GM12892 (cell line): ENCODE measurements around the gene KRTAP5-4.
"Not testable (repeated sequence)": the region's sequence is repeated elsewhere in the genome, so short reads cannot be mapped to it uniquely, and the experiment has no call there.

Experiments used
- DNase-seq: peaks from one replicate; pipeline ENCODE4 v3.0.0; 2011; ENCODE audit not compliant: insufficient read length
- FAIRE-seq: peaks from 2 replicates; lab custom pipeline; 2011; peaks lifted over from hg19 to GRCh38; lab: Jason Lieb, UNC
- POLR2A ChIP-seq: IDR thresholded peaks from 2 replicates; pipeline ENCODE4 v1.6.1; 2011; ENCODE audit warnings: low read depth, low read length, control low read depth
- POLR2AphosphoS5 ChIP-seq: IDR thresholded peaks from 2 replicates; pipeline ENCODE4 v1.6.1; 2011; ENCODE audit warnings: low read depth, low read length, control low read depth
- TAF1 ChIP-seq: IDR thresholded peaks from 2 replicates; pipeline ENCODE4 v1.6.1; 2011; ENCODE audit warnings: low read depth, mild to moderate bottlenecking, control low read depth, low read length, borderline replicate concordance

KRTAP5-4 gene

DNA sequence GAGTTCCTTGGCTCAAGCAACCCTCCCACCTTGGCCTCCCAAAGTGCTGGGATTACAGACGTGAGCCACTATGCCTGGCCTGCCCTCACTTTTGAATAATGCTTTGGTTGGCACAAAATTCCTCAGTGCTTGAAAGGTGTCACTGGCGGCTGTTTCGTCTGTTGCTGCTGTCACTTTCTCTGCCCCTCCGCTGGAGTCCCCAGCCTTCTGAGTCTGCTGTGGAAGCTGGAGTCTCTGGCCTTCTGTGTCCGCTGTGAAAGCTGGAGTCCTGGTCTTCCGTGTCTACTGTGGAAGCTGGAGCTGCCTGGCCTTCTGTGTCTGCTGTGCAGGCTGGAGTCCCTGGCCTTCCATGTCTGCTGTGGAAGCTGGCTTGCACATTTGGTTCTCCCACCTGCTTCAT, 31.9 kb downstream of the KRTAP5-4 start:
- FAIRE-seq = no peak
- DNase-seq = no peak
- no peak for TF ChIP-seq TAF1
- no peak for TF ChIP-seq POLR2AphosphoS5
- no peak for TF ChIP-seq POLR2A

DNA sequence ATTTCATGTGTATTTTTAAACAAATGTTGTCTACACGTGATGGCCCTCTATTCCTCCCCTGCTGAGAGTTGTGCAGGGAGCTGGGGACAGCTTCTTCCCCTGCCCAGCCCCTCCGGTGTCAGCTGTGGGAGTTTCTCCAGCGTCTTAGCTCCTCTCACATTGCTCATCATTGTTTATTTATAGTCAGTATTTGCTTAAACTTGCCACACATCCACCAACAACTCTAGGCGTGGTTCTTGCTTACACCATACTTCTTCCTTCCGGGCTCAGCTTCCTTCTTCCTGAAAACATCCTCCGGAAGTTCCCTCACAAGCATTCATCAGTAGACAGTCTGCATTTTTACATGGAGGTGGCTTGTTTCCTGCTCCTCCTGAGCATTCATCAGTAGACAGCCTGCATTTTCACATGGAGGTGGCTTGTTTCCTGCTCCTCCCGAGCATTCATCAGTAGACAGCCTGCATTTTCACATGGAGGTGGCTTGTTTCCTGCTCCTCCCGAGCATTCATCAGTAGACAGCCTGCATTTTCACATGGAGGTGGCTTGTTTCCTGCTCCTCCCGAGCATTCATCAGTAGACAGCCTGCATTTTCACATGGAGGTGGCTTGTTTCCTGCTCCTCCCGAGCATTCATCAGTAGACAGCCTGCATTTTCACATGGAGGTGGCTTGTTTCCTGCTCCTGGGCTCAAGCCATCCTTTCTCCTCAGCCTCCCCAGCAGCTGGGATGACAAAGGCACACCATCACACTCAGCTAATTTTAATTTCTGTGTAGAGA, 32.6 kb downstream of the KRTAP5-4 start:
- DNase-seq = not testable (repeated sequence)
- peak; percentile 9 for FAIRE-seq

- FAIRE-seq (no peak), DNase-seq (no peak)
- TF ChIP-seq POLR2AphosphoS5 (no peak), TAF1 (no peak), POLR2A (no peak)
Observed at GRCh38 chr11:1586699-1587098, 35.2 kb downstream of the KRTAP5-4 start.

- FAIRE-seq, DNase-seq: not testable (repeated sequence)
Observed at GRCh38 chr11:1584661-1585370, 37.1 kb downstream of the KRTAP5-4 start, which contains the start of gene KRTAP5-1. TSS of gene KRTAP5-1 (minus strand) at chr11:1585283. CDS start at chr11:1585249, 34 bp downstream.

DNA sequence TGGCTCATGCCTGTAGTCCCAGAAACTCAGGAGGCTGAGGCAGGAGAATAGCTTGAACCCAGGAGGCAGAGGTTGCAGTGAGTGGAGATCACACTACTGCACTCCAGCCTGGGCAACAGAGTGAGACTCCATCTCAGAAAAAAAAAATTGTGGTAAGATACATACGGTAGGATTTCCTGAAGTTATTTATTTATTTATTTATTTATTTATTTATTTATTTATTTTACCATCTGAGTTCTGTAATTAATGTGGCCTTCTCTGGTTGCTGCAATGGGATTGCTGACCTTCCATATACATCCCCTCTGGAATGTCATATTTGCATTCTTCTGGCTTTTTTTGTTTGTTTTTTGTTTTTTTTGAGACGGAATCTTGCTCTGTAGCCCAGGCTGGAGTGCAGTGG, 39.0 kb downstream of the KRTAP5-4 start:
- not testable (repeated sequence) for FAIRE-seq, DNase-seq

DNA sequence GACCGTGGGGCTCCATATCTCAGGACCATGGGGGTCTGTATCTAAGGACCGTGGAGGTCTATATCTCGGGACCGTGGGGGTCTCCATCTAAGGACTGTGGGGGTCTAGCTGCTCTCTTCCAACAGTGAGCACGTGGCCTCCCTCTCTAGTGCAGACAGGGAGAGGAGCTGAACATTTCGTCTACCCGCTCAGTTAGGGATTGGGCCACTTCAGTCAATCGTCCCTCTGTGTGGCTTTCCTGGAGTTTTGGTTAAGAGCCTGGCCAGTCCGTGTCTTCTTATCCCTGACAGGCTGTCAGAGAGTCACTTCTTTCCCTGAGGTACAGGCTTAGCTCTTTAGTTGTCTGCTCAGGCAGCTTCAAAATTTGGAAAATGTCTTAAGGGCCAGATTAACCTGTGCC, 40.0 kb downstream of the KRTAP5-4 start:
- no peak for FAIRE-seq
- no peak for TF ChIP-seq POLR2A
- no peak for TF ChIP-seq POLR2AphosphoS5
- no peak for TF ChIP-seq TAF1
- DNase-seq = no peak

DNA sequence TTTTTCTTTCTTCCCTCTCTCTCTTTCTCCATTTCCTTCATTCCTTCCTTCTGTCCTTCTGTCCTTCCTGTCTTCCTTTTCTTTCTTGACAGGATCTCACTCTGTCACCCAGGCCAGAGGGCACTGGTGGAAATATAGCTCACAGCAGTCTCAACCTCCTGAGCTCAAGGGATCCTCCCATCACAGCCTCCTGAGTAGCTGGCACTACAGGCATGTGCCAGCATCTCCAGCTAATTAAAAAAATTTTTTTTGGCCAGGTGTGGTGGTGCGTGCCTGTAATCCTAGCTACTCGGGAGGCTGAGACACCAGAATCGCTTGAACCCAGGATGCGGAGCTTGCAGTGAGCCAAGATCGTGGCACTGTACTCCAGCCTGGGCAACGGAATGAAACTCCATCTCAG, 45.1 kb downstream of the KRTAP5-4 start:
- FAIRE-seq (no peak), DNase-seq (no peak)
- TF ChIP-seq POLR2AphosphoS5 (no peak), POLR2A (no peak), TAF1 (no peak)

GRCh38 chr11:1575756-1576155, 46.2 kb downstream of the KRTAP5-4 start:
- FAIRE-seq, DNase-seq: not testable (repeated sequence)

GRCh38 chr11:1574933-1575242, 47.0 kb downstream of the KRTAP5-4 start:
- DNase-seq (no peak), FAIRE-seq (no peak)
- no peak for TF ChIP-seq POLR2AphosphoS5
- TF ChIP-seq POLR2A = no peak
- no peak for TF ChIP-seq TAF1

DNA sequence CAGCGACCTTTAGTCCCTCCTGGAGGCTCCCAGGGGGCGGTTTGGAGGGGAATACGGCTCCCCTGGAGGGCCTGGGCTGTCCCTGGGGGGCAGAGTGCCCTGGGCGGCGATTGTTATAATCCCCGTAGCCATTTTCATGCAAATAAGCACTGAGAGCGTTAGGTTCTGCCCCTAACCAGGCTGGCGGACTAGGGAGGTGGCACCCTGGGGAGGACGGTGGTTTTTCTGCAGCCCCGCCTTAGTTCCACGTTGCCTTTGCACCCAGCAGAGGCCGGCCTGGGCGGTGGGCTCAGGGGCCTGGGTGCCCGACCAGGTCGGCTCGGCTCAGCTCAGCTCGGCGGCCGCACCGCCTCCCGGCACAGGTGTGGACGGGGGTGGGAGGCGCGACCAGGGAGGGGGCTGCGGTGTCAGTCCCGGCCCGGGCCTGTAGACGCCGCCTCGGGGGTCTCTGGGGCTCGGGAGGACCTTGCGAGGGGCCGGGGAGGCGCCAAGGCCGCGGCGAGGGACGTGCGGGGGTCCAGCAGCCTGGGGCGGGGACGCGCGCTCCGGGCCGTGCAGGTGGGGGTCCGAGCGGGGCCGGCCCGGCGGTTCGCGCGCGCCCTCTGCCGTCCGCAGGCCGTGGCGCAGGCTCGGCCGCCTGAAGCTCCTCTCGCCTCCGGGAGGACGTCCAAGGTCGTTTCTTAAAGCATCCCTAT, 47.6 kb downstream of the KRTAP5-4 start:
- peak; percentile 93 for FAIRE-seq
- no peak for TF ChIP-seq TAF1
- TF ChIP-seq POLR2A = no peak
- TF ChIP-seq POLR2AphosphoS5 = no peak
- peak; percentile 71 for DNase-seq

DNA sequence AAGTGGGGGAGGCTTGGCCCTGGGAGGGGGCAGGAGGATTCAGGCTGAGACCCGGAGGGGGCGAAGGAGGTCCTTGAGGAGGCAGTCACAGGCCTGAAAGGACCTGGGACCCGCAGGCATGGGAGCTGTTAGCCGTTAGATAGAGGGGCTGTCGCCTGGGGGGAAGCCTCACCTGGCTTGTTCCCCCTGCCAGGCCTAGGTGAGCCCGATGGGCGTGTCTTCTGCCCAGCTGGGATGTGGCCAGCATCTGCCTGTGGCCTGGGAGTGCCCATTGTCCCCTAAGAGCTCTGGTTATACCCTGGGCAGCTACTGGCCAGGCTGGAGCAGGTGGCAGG, 48.1 kb downstream of the KRTAP5-4 start:
- TF ChIP-seq POLR2A (no peak), TAF1 (no peak), POLR2AphosphoS5 (no peak)
- DNase-seq (peak; percentile 19), FAIRE-seq (no peak)

- DNase-seq (peak; percentile 25), FAIRE-seq (no peak)
Observed at GRCh38 chr11:1573077-1573902, 48.6 kb downstream of the KRTAP5-4 start.

More at GRCh38 chr11:1573077-1573902, 48.6 kb downstream of the KRTAP5-4 start:
- TF ChIP-seq TAF1 (no peak), POLR2A (no peak), POLR2AphosphoS5 (no peak)
